Thymus (tissue), 11 donors: Measurements from ENCODE around the gene IGF1R. TPM values are rescaled to one million over a fixed set of nuclear protein-coding genes. Genes with fewer than 3 reads are reported as not detected.

Experiments used
- DNase-seq, 9 donors: peaks; one replicate each; pipeline ENCODE4 v3.0.0-alpha.2; 2013; ENCODE audit warnings: low spot score in 9 of 9, low read depth in 6 of 9, missing footprints in 1 of 9
- H3K27ac ChIP-seq, 2 donors: one replicate each; pipeline ENCODE4 v1.5.1; 2013; ENCODE audit warnings: control low read depth in 1 of 2, low read depth in 1 of 2, low read length in 1 of 2, mild to moderate bottlenecking in 1 of 2, moderate library complexity in 1 of 2
- H3K27me3 ChIP-seq, 2 donors: one replicate each; pipeline ENCODE4 v1.5.1; 2013; ENCODE audit warnings: low read length in 1 of 2; ENCODE audit not compliant: control insufficient read depth in 2 of 2, insufficient read depth in 1 of 2
- H3K36me3 ChIP-seq, 2 donors: one replicate each; pipeline ENCODE4 v1.5.1; 2013; ENCODE audit warnings: low read length in 1 of 2, mild to moderate bottlenecking in 1 of 2, moderate library complexity in 1 of 2; ENCODE audit not compliant: control insufficient read depth in 2 of 2, insufficient read depth in 2 of 2
- H3K4me1 ChIP-seq, 2 donors: one replicate each; pipeline ENCODE4 v1.5.1; 2013; ENCODE audit warnings: low read length in 2 of 2; ENCODE audit not compliant: control insufficient read depth in 2 of 2, insufficient read depth in 2 of 2
- H3K4me3 ChIP-seq, 2 donors: one replicate each; pipeline ENCODE4 v1.5.1; 2013; ENCODE audit warnings: low read length in 2 of 2, control low read depth in 1 of 2, mild to moderate bottlenecking in 1 of 2
- H3K9me3 ChIP-seq, 2 donors: one replicate each; pipeline ENCODE4 v1.5.1; 2013; ENCODE audit warnings: low read length in 1 of 2, mild to moderate bottlenecking in 1 of 2; ENCODE audit not compliant: control insufficient read depth in 2 of 2, insufficient read depth in 1 of 2
- WGBS: extraction: QIAGEN DNeasy Blood & Tissue Kit; methylation state at CpG from one replicate; pipeline ENCODE4 v1.1.7; 2013; 5-methylcytosine and 5-hydroxymethylcytosine counted together
- polyA plus RNA-seq: library from polyadenylated mRNA; stranded (reverse); fragments of 200-250 nt; gene quantifications from one replicate; pipeline ENCODE4 v1.2.3, GENCODE V29; 2013
- total RNA-seq: library from RNA; stranded (reverse); fragments of 120-200 nt; gene quantifications from one replicate; pipeline ENCODE4 v1.2.4, GENCODE V29; 2013
- donor health status: healthy.

The IGF1R gene
- total and polyA plus RNA-seq, 2 donors = 10.0 to 11.0 TPM

DNA sequence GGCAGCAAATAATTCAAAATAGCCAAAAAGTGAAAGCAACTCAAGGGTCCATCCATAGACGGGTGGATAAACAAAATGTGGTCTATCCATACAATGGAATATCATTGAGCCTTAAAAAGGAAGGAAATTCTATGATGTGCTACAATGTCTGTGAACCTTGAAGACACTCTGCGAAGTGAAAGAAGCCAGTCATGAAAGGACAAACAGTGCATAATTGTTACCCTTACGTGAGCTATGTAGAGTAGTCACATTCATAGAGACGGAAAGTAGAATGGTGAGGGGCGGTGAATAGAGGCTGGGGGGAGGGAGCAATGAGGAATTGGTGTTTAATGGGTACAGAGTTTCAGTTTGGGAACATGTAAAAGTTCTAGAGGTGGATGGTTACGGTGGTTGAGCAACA lies 18.1 kb downstream of the IGF1R start:
- H3K27ac ChIP-seq = no peak overlapping the region
- DNase-seq = no peak
- no peaks in the 10 kb centered on the region for H3K9me3 ChIP-seq
- H3K27me3 ChIP-seq = no peaks in the 10 kb centered on the region
- no peak overlapping the region for H3K4me3 ChIP-seq
- H3K4me1 ChIP-seq = peaks cover 11 to 45% of the 10 kb centered on the region in 2 donors
- WGBS = 97% methylated on average over 6 of the region's 6 CpGs
- no peaks in the 10 kb centered on the region for H3K36me3 ChIP-seq

DNA sequence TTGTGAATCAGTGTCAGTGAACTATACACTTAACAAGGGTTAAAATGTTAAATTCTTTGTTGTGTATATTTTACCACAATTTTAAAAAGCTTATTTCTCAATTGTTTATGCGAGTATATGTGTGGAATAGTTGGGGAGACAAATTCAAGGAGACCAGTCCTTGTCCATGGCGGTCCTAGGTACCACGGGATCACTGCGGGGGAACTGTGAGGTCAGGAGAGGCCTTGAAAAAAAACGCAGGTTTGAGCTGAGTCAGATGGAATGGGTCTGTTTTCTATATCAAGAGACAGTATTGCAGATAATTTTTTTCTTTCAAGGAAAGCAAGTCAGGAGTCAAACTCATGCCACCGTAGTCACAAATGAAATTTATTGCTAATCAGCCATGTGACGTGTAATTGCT lies 18.5 kb downstream of the IGF1R start:
- Histone ChIP-seq H3K27me3 (no peaks in the 10 kb centered on the region), H3K27ac (peak overlapping the region in 1 of 2 donors; percentile 3), H3K9me3 (no peaks in the 10 kb centered on the region), H3K4me1 (peaks cover 11 to 46% of the 10 kb centered on the region in 2 donors), H3K4me3 (no peak overlapping the region), H3K36me3 (no peaks in the 10 kb centered on the region)
- DNase-seq = no peak
- WGBS = 88% methylated on average over 7 of the region's 7 CpGs

DNA sequence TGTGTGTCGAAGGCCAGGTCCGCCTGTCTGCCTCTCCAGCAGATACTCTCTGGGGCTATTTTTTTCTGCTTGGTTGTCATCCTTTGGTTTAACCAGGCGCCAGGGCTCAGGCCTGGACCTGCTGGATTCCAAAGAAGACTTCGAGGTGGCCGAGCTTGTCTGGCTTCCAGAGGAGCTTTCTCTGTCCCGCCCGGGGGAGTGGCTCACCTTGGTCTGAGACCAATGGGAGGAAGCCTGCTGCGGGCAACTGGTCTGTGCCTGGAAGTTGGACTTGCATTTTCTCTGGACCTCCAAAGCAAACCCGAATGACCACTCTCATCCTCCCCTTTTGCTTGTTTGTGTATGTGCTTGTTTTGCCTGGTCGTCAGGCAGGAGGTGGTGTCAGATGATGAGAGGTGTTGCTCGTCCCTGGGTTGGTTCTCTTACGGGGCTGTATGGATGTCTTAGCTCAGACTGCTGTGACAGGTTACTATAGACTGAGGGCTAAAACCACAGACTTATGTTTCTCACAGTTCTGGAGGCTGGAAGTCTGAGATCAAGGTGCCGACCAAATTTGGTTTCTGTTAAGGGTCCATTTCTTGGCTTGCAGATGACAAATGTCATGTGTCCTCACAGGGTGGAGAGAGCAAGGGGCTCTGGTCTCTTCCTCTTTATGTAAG lies 19.3 kb downstream of the IGF1R start:
- Histone ChIP-seq H3K27me3 (no peaks in the 10 kb centered on the region), H3K4me3 (no peak overlapping the region), H3K4me1 (peaks cover 11 to 46% of the 10 kb centered on the region in 2 donors), H3K36me3 (no peaks in the 10 kb centered on the region), H3K27ac (peak overlapping the region; percentile 32 to 36), H3K9me3 (no peaks in the 10 kb centered on the region)
- 84% methylated on average over 13 of the region's 13 CpGs for WGBS
- no peak for DNase-seq

DNA sequence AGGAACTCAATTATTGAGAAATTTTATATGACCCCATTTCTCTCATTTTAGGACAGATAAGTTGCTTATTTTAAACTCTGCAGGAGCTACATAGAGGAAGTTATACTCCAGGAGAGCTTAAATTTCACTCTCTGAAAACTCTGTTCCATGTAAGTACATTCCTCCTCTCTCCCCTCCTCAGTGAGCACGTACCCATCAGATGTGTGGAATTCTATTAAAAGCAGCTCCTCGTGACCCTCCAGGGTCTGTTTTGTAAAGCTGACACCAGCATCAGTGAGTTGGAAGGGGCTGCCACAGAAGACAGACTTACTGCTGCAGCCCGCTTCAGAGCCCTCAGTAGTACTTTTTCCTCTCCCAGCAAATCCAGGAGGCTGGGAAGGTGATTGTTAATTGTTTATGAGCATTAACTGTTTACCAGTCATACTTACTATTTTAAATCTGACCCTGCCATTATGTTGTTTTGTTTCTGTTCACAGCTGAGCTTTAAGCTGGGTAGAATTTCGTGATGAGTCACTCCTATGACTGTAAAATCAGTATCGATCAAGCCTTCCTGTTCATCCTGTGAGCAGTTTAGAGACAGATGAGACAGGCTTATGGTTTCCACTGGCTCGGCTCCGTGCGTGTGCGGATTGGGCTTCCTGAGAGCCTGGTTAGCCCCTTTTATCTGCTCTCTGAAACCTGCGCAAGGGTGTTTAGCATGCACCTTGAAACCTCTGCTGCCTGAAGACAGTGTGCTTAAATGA lies 20.4 kb downstream of the IGF1R start:
- Histone ChIP-seq H3K4me3 (no peak overlapping the region), H3K36me3 (no peaks in the 10 kb centered on the region), H3K27me3 (no peaks in the 10 kb centered on the region), H3K27ac (peak overlapping the region; percentile 28 to 40), H3K4me1 (peaks cover 11 to 42% of the 10 kb centered on the region in 2 donors), H3K9me3 (no peaks in the 10 kb centered on the region)
- DNase-seq = peak in 1 of 9 donors; percentile 12
- 67% methylated on average over 10 of the region's 10 CpGs for WGBS

DNA sequence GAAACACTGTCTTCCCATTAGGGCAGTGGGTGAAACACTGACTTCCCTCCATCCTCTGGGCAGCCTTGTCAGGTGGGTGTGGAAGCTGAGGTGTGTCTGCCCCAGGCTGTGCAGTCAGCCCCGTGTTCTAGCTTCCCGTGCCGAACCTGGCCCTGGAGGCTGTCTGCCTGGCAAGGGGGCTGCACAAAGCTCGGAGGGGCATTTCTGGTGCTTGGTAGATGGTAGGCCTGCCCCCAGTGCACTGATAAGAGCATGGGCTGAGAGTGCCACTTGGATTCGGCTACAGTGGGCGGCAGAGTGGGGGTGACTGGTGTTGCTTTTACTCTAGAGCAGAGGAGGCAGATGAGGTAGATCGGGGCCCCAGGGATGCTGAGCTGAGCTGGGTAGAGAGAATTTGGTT lies 21.3 kb downstream of the IGF1R start:
- H3K36me3 ChIP-seq = no peaks in the 10 kb centered on the region
- no peak overlapping the region for H3K27ac ChIP-seq
- no peak overlapping the region for H3K4me3 ChIP-seq
- no peaks in the 10 kb centered on the region for H3K9me3 ChIP-seq
- 98% methylated on average over 7 of the region's 7 CpGs for WGBS
- H3K27me3 ChIP-seq = no peaks in the 10 kb centered on the region
- no peak for DNase-seq
- H3K4me1 ChIP-seq = peaks cover 11 to 42% of the 10 kb centered on the region in 2 donors

DNA sequence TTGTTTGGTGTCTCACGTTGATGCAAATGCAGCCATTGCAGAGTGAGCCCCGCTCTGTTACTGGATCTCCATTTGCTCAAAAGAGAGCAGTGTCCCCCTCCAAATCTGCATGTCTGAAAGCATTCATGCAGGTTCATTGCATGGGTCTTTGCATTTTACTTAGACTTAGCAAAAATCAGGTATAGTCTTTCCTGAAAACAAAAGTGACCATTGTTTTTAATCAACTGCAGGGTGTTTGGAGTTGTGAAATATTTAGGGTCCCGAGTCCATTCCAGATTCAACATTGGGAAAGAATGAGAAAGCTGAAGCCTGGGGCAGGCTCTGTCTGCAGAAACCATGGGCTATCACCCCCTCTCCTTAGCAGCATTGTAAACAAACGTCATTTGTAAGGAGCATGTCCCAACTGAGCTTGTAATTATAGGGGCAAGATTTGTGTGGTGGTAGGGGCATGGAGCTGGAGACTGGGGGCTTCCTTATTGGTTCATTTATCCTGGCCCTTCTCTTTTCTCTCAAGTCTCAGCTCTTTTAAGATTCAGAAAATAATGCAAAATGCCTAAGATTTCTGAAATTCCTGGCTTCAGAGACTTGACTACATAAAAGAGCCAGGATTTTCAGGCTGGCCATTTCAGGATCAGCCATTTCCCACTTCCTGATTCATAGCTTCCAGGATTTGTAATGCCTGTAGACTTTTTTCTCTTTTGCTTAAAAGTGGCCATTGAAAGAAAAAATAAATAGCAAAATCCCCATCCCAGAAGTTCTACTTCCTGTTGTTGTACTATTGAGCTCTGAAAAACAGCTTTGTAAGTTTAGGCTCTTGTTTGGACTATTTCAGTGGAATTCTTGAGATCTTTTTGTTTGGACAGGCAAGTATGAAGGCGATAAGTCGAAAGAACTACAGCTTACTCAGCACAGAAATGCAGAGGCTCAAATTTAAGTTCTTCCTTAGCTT lies 23.0 kb downstream of the IGF1R start:
- no peaks in the 10 kb centered on the region for H3K36me3 ChIP-seq
- H3K27ac ChIP-seq = peak overlapping the region; percentile 37 to 42
- WGBS = 95% methylated on average over 6 of the region's 6 CpGs
- H3K4me3 ChIP-seq = no peak overlapping the region
- H3K4me1 ChIP-seq = peaks cover 11 to 40% of the 10 kb centered on the region in 2 donors
- DNase-seq = no peak
- H3K9me3 ChIP-seq = no peaks in the 10 kb centered on the region
- H3K27me3 ChIP-seq = no peaks in the 10 kb centered on the region

DNA sequence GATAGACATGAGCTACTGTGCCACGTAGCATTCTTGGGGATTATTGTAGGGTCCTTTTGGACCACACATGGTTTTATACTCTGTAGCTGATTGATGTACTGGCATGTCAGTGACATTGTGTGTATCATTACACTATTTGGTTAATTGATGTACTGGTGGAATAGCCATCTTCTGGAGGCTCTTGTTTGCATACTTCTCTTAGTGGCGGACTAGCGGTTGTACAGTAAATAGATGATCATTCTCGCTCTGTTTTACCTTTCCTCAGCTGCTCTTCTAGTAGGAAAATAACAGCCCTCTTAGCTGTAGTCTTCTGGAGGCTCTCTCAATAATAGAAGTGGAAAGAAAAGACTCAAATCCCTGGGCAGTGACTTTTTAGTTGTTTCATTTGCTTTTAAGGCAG lies 24.8 kb downstream of the IGF1R start:
- H3K9me3 ChIP-seq = no peaks in the 10 kb centered on the region
- H3K27me3 ChIP-seq = no peaks in the 10 kb centered on the region
- WGBS = 99% methylated on average over 4 of the region's 4 CpGs
- no peak for DNase-seq
- H3K27ac ChIP-seq = no peak overlapping the region
- no peak overlapping the region for H3K4me3 ChIP-seq
- H3K36me3 ChIP-seq = no peaks in the 10 kb centered on the region
- peaks cover 8 to 31% of the 10 kb centered on the region in 2 donors for H3K4me1 ChIP-seq

DNA sequence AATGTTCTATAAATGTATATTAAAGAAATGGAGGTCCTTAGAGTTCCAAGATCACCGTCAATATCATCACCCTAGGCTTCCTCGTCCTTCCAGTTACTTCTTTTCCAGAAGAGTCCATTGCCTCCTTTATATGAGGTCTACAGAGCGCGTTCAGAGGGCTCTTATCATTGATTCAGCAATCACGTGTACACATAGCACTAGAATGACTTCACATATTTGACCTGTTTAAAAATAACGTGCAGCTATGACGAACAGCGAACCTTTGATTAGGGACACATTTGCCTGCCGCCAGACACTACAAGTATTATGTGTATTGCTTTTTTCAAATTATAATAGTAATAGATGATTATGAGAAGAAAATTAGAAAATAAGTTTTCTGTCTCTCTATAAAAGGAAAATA lies 26.0 kb downstream of the IGF1R start:
- 92% methylated on average over 9 of the region's 9 CpGs for WGBS
- no peak for DNase-seq
- H3K27me3 ChIP-seq = no peaks in the 10 kb centered on the region
- H3K36me3 ChIP-seq = peaks cover 0 to 2% of the 10 kb centered on the region in 2 donors
- H3K4me1 ChIP-seq = peaks cover 4 to 21% of the 10 kb centered on the region in 2 donors
- no peak overlapping the region for H3K27ac ChIP-seq
- H3K4me3 ChIP-seq = no peak overlapping the region
- no peaks in the 10 kb centered on the region for H3K9me3 ChIP-seq
